ENCODE measurements around the gene PRKCZ.

Gene PRKCZ

DNA sequence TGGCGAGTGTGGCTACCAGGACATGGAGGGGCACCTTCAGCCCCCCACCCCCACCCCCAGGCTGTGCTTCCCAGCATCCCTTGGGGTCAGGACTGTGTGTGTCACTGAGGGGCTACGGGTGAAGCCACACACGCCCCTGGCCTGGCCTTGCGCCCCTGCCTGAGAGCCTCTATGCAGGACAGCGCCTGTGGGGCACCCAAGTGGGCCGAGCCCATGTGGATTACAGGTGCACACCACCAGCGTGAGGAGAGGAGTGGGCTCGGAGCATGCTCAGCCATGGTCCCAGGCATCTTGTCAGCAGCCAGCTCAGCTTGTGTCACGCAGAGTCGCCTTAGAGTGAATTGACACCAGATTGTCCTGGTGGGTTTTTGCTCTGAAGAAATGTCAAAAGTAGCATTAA lies 116.5 kb downstream of the PRKCZ start:
- no peak for DNase-seq
- intact Hi-C loops (cut with DNase I) = no loop called here

DNA sequence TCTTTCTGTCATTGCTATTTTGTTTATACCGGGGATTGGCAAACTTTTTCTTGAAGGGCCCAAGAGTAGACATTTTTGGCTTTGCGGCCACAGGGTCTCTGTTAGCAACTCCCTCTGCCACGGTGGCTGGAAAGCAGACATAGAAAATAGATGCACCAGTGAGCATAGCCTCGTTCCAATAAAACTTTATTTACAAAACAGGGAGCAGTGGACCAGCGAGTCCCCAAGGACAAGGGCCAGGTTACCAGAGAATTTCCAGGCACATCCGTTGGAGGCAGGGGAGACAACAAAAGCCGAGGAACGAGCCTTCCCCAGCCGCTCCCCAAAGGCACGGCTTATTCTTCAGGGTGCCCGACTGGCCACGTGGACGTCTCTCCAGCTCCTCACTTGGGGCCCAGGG lies 117.9 kb downstream of the PRKCZ start:
- no peak for DNase-seq
- intact Hi-C loops (cut with DNase I) = no loop called here

- intact Hi-C loops (cut with DNase I) = no loop called here
- DNase-seq = peak in 1 of 10 donors; percentile 60
These were observed 118.3 kb downstream of the PRKCZ start for GRCh38 chr1:2168535-2168934.

DNA sequence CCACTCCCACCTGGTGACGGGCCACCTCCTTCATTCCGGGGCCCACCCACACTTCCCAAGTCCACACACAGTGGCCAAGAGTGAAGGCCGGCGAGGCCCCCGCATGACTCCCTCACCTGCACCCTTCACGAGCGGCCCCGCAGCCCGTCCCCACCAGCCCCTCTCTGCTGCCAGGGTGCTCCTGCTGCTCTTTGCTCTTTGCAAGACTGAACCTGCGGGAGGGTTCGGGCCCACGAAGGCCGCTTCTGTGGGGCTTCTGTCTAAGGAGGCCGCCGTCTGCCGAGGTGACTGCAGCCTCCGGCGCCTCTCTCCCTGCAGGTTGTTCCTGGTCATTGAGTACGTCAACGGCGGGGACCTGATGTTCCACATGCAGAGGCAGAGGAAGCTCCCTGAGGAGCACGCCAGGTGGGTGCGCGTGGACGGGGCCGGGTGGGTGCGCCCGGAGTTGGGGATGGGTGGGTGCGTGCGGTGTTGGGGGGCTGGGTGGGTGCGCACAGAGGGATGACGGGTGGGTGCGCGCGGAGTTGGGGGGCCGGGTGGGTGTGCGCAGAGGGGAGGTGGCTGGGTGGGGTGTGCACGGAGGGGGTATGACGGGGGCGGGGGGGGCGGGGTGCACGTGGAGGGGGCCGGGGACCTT lies 119.1 kb downstream of the PRKCZ start:
- peak in 1 of 10 donors; percentile 79 for DNase-seq
- intact Hi-C loops (cut with DNase I) = no loop called here

DNA sequence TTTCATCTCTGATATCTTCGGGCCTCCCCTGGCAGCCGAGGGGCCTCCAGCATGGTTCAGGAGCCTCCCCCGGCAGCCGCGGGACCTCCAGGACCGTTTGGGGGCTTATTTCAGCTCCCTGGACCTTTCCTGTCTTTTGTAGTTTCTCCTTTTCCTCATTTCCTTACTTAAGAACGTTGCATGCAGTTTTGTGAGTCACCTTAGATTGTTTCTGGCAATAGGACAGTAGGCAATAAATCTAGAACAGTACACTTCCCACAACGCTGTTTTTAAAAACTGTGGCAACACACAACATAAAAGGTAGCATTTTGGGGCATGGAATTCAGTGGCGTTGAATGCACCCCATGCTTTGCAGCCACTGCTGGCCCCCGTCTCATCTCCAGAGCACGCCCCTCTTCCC lies 120.0 kb downstream of the PRKCZ start:
- intact Hi-C loops (cut with DNase I) = loop anchor here (5.0 kb wide), 1 partner anchor 33 kb away; no protein-coding TSS in a partner anchor
- DNase-seq = no peak

GRCh38 chr1:2172012-2172411 lies 121.8 kb downstream of the PRKCZ start:
- intact Hi-C loops (cut with DNase I) = loop anchor here (5.0 kb wide), 1 partner anchor 35 kb away; no protein-coding TSS in a partner anchor
- DNase-seq = peak in 1 of 10 donors; percentile 61

DNA sequence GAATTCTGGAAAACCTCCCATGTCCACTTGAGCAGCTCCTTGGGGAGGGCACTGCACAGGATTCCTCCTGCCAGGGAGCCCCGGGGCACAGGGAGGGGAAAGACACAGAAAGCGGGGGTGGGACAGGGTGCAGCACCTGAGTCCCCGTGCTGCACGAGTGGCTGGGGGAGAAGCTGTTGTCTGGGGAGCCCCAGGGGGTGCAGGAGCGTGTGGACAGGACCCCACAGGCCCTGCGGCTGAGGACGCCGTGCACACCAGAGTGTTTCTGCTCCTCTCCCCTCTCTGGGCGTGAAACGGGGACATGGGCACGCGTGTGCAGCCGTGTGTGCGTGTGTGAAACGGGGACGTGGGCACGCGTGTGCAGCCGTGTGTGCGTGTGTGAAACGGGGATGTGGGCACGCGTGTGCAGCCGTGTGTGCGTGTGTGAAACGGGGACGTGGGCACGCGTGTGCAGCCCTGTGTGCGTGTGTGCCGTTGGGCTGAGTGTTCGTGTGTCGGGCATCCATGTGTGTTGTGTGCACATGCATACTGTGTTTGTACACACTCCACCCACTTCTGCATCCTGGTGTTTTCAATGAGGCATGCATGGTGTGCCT lies 122.4 kb downstream of the PRKCZ start:
- peak in 1 of 10 donors; percentile 57 for DNase-seq
- intact Hi-C loops (cut with DNase I) = loop anchor here (5.0 kb wide), 1 partner anchor 35 kb away; no protein-coding TSS in a partner anchor

GRCh38 chr1:2173546-2174347 lies 123.5 kb downstream of the PRKCZ start:
- DNase-seq = peak in 1 of 10 donors; percentile 77
- intact Hi-C loops (cut with DNase I) = loop anchor here (5.0 kb wide), 1 partner anchor 36 kb away; no protein-coding TSS in a partner anchor

DNA sequence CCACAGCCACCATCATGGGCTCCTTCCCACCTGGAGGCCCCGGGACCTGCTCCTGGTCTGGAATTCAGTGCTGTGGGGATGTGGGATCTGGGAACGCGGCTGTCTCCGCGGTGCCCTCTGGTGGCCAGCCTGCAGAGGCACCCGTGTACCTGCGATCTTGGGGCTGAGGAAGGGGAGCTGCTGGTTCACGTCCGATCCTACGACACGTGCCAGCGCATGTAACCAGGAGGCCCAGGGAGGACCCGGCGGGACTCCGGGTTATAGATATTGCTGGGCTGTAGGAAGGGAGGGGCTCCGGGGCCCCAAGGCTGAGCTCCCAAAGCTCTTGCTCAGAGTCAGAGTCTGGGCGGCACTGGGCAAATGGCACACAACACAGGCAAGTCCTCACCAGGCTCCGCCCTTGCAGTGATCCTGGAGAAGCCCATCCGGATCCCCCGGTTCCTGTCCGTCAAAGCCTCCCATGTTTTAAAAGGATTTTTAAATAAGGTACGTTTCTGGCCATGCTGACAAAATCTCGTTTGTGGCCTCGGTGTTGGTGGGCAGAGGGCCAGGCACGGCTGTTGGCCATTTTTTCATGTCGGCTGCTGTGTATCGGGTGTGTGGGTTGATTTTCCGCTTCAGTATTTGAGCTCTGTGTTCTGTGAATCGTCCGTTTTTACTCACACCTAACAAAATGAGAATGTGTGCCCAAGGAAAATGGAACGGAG lies 124.3 kb downstream of the PRKCZ start:
- DNase-seq = peak in 9 of 10 donors; percentile 34 to 95 (median 66)
- intact Hi-C loops (cut with DNase I) = loop anchor here (5.0 kb wide), 1 partner anchor 37 kb away; no protein-coding TSS in a partner anchor

GRCh38 chr1:2175055-2175414 lies 124.8 kb downstream of the PRKCZ start:
- no peak for DNase-seq
- intact Hi-C loops (cut with DNase I) = no loop called here

DNA sequence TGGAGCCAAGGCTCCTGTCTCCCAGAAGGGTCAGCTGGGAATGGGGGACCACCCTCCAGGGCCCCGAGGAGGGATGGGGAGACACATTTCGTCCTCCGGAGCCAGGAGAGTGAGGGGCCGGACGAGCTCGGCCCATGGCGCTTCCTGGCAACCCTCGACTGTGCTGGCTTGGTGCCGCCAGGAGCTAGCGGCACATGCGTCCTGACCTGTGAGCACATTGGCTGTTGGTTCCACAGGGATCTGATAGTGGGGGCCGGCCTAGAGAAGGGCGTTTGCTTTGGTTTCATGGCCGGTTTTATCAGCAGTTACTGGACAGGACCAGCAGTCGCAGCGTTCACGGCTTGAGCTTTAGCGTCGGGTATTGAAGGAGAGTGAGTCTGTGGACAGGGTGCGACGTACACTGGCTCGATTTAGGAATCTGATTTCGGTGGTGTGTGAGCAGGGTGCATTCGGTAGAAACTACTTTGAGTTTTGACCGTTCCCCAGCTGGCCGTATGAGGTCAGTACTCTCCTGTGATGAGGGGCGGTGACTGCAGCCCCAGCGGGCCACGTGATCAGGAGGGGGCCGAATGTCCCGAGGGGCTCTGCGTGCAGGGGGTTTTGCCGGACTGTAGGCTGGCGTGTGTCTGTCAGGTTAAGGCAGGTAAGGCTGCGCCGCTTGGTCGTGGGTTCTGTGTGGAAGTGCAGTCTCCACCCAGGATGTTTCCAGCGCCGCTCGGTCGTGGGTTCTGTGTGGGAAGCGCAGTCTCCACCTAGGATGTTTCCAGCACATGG lies 125.7 kb downstream of the PRKCZ start:
- DNase-seq = peak in 1 of 10 donors; percentile 79
- intact Hi-C loops (cut with DNase I) = no loop called here

GRCh38 chr1:2176615-2177014 lies 126.4 kb downstream of the PRKCZ start:
- peak in 1 of 10 donors; percentile 75 for DNase-seq
- intact Hi-C loops (cut with DNase I) = no loop called here

GRCh38 chr1:2177541-2177940 lies 127.3 kb downstream of the PRKCZ start:
- DNase-seq = no peak
- intact Hi-C loops (cut with DNase I) = no loop called here

- DNase-seq = no peak
- intact Hi-C loops (cut with DNase I) = no loop called here
These were observed 127.8 kb downstream of the PRKCZ start for GRCh38 chr1:2177946-2178538.

GRCh38 chr1:2178875-2179274 lies 128.7 kb downstream of the PRKCZ start:
- DNase-seq = no peak
- intact Hi-C loops (cut with DNase I) = no loop called here

DNA sequence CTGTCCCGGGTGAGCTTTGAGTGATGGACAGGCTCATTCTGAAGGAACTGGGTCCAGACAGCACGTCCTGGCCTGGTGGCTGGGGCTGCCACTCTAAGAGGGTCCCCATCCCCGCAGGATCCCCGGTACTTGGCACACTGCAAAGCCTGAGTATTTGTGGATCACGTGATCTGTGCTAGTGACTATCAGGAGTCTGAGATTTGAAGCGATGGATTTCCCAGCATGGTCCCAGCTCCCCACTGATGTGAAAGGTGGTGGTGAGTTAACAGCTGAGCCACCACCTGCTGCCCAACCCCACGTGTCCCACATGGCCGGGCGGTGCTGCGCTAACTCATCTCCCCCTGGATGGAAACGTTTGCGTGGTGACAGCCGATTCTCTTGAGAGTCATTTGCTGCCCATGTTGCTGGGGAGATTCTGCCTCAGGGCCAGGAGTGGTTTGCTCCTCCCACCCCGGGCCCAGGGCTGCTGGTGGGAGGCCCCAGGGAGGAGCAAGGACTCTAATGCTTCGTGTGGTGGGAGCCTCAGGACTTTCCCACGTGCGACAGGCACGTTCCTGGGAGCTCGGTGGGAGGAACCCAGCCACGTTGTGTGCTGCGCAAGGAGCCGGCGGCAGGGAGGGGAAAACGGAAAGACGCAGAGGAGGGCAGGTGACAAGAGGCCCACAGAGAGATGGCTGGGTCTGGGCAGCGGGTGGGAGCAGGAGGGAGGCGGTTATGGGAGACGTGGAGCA lies 129.2 kb downstream of the PRKCZ start:
- intact Hi-C loops (cut with DNase I) = no loop called here
- peak in 1 of 10 donors; percentile 59 for DNase-seq

GRCh38 chr1:2180297-2181245 lies 130.4 kb downstream of the PRKCZ start:
- peak in 2 of 10 donors; percentile 52 to 82 for DNase-seq
- intact Hi-C loops (cut with DNase I) = no loop called here

DNA sequence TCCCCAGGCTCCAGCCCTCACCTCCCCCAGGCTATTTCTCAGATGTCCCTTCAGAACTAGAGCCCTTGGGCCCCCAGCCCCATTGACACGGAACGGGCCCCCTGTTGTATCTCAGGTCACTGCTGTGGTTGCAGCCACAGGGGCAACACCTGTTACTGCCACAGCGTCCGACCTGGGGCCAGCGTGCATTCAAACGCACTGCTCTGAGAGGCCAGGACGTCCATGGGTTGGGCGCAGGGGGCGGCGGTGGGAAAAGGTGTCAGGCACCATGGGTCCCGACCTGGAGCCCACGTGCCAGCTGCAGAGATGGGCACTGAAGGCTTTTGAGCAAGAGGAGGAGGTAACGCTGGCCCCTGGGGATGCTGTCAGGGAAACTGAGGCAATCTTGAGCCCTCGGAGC lies 131.1 kb downstream of the PRKCZ start:
- no peak for DNase-seq
- intact Hi-C loops (cut with DNase I) = no loop called here
